ENCODE measurements around the gene COX7A2L. TPM values are rescaled to one million over a fixed set of nuclear protein-coding genes. Genes with fewer than 3 reads are reported as not detected.
"Not testable (repeated sequence)": the region's sequence is repeated elsewhere in the genome, so short reads cannot be mapped to it uniquely, and the experiment has no call there.

COX7A2L gene
- total RNA-seq, 1 experiment from 2014 or later = 205 TPM

DNA sequence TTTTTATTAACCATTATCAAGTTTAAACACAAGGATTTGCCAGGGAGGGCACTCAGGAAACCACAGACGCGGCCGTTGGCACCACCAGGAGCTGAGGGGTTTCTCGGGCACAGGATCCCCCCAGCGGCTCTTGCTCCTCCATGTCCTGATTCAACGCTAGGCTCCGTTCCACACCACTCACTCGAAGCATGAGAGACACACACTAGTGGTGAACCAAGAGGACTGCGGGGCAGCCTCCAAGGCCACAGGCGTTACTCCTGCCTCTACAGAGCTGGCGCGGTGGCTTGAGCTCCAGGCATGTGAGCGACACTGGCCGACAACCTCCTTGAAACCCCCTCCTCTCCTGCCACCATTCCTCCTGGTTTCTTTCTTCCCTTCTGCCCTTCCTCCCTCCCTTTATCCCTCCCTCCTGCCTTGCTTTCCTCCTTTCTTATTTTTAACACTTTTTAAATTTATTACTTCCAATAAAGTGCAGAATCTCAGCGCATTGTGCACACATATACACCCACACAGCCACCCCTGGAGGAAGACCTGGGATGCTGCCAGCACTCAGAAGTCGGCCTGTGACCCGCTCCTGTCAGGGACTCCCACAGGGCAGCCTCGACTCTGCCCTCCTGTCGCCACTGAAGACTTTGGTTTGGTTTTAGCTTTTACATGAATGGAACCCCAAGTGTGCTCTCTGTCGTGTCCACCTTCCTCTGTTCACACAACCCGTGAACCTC lies 21.7 kb downstream of the COX7A2L start:
- DNase-seq (ENCODE audit: low read depth) = no peak

DNA sequence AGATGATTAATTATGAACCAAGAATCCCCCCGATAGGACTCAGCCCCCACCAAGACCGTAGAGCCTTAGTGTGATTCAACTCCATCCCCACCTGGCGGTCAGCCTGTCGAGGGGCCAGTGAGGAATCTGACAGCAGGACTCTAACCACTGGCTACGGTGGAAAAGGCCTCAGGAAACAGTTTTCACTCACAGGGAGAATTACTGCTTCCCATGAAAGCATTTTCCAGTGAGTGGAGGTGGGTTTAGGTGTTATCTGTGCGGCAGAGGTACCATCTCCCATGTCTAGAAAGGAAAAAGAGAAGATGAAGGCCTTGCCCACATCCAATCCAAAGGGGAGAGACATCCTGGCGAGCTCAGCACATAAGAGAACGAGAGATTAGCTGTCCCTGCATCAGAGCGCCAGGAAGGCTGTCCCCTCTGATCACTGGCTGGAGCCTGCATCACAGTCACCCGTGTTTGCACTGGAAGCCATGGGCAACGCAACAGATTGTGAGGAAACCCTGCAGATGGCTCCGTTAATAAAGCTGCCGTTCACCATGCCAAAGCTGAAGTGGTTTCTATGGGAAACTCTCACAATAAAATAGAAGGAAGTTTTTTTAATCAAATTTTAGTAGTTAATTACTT lies 22.3 kb downstream of the COX7A2L start:
- no peak for DNase-seq (ENCODE audit: low read depth)

DNA sequence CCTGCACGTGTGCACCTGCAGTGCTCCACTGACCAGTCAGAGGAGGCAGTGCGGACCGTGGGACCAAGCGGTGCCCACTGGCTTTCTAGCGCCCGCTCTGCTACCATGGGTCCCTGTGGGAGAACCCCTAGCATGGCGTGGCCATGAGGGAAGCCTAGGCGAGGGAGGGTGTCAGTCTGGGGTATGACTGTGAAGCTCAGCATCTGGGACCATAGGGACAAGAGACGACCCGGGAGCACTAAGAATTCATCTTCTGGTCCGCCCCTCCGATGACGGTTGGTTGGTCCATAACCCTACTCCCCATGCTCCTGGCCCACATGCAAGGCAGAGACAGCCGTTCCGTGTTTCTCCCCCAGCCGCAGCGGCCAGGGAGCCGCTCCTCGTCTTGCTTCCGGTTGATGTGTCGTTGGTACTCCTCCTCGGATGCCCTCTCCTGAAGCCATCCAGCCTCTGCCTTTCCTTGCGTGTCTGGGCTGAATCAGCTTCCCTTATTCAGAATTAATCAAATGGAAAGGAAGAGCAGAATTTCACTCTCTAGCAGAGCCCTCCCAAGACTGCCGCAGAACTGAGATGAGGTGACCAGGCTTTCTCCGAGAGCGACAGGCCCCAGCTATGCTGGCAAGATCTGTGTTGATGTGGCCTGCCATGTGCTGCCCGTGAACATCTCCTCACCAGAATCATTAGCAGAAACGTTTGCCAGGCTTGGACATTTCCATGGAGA lies 23.0 kb downstream of the COX7A2L start:
- no peak for DNase-seq (ENCODE audit: low read depth)

GRCh38 chr2:42337356-42337820 lies 23.6 kb downstream of the COX7A2L start:
- DNase-seq (ENCODE audit: low read depth) = no peak

DNA sequence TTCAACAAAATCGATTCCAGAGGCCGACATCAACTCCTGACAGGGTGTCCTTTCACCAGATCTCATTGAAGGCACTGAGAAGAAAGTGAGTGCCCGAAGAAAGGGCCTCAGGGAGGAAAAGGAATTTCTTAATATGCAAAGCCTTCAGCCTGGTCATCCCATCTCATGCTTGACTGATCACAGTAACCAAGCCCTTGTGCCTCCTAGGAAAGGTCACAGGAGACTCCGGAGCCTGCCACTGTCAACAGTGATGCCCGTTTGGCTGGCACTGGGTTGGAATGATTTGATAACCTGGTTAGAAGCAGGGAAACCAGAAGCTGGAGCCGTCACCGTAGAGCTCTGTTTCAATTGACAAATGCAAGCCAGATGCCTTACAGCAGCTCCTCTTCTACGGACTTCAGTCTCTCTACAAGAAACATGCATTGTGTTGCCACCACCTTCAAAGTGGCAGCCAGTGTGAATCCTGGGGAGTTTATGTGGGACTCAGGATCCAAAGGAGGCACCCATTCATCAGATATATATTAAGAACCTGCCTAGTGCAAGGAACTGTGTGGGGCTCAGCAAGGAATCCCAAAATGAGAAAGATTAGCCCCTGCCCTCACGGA lies 24.6 kb downstream of the COX7A2L start:
- DNase-seq (ENCODE audit: low read depth) = no peak

DNA sequence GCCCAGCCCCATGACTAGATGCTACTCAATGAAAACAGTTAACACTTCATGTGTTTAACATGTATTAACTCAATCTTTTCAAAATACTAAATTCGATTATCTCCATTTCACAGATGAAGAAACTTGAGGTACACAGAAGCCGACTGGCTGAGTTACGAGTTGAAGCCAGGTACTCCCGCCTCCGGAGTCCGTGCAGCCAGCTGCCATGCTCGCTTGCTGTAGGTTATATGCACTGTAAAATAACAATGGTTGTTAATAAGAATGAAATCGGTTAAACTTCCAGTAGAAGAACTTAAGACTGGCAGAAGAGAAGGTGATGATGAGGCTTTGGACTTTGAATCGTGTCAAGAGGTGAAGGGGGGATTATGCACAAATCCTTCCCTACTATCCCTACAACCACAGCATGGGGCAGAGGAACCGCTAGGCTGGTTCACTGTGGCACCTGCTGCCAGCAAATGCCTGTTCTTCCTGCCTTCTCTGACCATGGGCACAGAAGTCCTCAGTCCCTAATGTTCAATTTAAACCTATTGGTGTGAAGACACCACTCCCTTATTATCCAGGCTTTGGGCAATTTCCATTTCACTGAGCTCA lies 25.4 kb downstream of the COX7A2L start:
- DNase-seq (ENCODE audit: low read depth) = no peak

GRCh38 chr2:42334865-42335264 lies 26.2 kb downstream of the COX7A2L start:
- not testable (repeated sequence) for DNase-seq (ENCODE audit: low read depth)

- DNase-seq (ENCODE audit: low read depth) = no peak
These were observed 26.8 kb downstream of the COX7A2L start for GRCh38 chr2:42334220-42334619.

GRCh38 chr2:42333579-42333978 lies 27.4 kb downstream of the COX7A2L start:
- DNase-seq (ENCODE audit: low read depth) = no peak

GRCh38 chr2:42332575-42332974 lies 28.4 kb downstream of the COX7A2L start:
- DNase-seq (ENCODE audit: low read depth) = no peak

- no peak for DNase-seq (ENCODE audit: low read depth)
These were observed 29.3 kb downstream of the COX7A2L start for GRCh38 chr2:42331569-42332284.

DNA sequence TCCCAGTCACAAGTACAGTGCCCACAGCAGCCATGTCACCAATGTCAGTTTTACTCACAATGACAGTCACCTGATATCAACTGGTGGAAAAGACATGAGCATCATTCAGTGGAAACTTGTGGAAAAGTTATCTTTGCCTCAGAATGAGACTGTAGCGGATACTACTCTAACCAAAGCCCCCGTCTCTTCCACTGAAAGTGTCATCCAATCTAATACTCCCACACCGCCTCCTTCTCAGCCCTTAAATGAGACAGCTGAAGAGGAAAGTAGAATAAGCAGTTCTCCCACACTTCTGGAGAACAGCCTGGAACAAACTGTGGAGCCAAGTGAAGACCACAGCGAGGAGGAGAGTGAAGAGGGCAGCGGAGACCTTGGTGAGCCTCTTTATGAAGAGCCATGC lies 31.3 kb downstream of the COX7A2L start:
- DNase-seq (ENCODE audit: low read depth) = no peak

- no peak for DNase-seq (ENCODE audit: low read depth)
These were observed 32.1 kb downstream of the COX7A2L start for GRCh38 chr2:42328923-42329322.

DNA sequence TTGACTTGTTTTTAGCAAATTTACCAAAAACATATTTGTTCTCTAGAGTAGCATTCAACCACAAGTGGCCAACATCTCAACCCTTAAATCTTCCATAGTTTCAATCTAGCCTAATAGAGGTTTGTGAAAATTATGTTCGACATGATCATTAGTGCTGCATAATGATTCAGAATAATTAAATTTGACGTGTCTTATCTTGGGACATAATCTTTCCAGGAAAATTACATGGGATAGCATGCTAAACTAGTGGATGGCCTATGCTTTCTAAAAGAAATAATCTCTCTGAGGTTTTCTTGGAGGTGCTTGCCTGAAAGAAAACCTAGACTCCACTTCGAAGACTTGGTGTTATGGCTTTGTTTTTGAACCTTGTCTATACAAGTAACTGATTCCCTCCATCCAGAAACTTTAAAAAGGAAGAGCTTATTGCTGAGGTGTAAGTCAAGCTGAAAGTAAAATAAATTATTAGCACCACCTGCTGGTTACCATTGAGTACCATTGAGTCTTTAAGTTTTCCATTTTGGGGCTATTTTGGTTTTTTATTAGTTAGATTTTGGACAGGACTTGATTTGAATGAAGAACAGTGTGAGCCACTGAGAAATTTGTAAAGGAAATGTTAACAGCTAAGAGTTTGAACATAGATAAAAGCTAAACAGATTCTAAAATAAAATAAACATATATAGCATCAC lies 32.7 kb downstream of the COX7A2L start:
- no peak for DNase-seq (ENCODE audit: low read depth)

DNA sequence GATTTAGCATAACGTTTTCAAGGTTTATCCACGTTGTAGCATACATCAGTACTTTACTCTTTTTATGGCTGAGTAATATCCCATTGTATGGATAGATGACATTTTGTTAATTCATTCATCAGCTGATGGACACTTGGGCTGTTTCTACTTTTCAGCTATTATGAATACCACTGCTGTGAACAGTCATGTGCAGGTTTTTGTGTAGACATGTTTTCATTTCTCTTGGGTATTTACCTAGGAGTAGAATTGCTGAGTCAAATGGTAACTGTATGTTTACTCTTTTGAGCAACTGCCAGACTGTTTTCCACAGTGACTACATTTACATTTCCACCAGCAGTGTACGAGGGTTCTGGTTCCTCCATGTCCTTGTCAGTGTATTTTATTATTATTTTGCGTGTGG lies 33.9 kb downstream of the COX7A2L start:
- DNase-seq (ENCODE audit: low read depth) = no peak

- no peak for DNase-seq (ENCODE audit: low read depth)
These were observed 35.4 kb downstream of the COX7A2L start for GRCh38 chr2:42325609-42326008.

DNA sequence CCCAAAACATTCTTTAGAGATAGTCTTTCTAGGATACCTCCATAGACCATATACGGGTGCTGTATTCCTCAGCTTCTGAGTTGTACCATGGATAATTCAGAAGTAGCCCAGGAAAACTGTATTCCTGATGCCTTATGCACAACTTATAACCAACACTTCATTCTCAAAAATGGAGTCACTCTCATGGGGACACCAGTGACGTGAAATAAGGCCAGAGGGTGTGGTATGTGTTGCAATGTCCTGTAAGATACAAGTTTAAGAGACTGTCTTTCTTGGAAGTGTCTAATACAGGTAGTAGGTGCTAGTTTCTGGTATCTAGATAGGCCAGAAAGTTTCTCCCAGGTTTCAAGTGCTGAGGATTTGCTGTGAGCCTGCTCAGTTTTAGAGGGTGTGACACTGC lies 36.1 kb downstream of the COX7A2L start:
- no peak for DNase-seq (ENCODE audit: low read depth)

DNA sequence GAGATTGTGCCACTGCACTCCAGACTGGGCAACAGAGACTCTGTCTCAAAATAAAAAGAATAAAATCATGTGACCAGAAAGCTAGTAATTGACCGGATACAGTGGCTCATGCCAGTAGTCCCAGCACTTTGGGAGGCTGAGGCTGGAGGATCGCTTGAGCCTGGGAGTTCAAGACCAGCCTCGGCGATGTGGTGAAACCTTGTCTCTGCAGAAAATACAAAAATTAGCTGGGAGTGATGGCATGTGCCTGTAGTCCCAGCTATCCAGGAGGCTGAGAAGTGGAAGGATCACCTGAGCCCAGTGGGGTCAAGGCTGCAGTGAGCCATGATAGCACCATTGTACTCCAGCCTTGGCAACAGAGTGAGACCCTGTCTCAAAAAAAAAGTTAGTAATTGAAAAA lies 36.8 kb downstream of the COX7A2L start:
- no peak for DNase-seq (ENCODE audit: low read depth)

DNA sequence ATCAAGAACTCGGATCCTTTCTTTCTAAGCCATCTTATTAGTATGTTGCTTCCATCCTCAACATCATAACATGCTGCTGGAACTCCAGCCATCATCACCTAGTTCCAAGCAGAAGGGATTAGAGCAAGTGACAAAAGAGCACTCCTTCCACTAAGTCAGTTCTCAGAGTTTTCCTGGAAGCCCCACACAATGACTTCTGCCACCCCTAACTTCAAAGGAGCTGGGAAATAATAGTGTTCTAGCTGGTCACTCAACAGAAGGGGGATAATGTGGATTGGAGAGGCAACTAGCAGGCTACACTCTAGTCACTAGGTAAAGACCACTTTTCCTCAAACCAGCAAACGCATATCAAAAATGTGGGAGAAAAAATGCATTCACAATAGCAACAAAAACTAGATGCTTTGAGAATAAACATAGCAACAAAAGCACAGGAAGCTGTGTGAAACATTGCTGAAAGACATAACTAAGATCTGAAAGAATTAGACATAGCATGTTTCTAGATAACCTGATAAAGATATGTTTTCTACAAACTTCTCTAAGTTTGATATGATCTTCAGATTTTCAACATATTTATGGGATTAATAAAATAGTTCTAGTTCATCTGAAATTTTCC lies 39.5 kb downstream of the COX7A2L start:
- DNase-seq (ENCODE audit: low read depth) = no peak

GRCh38 chr2:42319265-42319664 lies 41.8 kb downstream of the COX7A2L start:
- DNase-seq (ENCODE audit: low read depth) = no peak

Data from Daoy (cell line).